Pulmonary artery endothelial cell (primary cell): Measurements from ENCODE around the gene CTSZ. TPM values are rescaled to one million over a fixed set of nuclear protein-coding genes. Genes with fewer than 3 reads are reported as not detected.
"Not testable (repeated sequence)": the region's sequence is repeated elsewhere in the genome, so short reads cannot be mapped to it uniquely, and the experiment has no call there.

Experiments
- DNase-seq: peaks from one replicate; pipeline ENCODE4 v3.0.0-alpha.2; 2011; ENCODE audit warnings: low read depth, low spot score
- total RNA-seq: library from RNA; depleted of rRNA; stranded (reverse); fragments of >200 nt; gene quantifications from 2 replicates; pipeline ENCODE4 v1.2.3, GENCODE V29; 2014

Gene CTSZ
- total RNA-seq, 1 donor from 2014 or later = 223 TPM

DNA sequence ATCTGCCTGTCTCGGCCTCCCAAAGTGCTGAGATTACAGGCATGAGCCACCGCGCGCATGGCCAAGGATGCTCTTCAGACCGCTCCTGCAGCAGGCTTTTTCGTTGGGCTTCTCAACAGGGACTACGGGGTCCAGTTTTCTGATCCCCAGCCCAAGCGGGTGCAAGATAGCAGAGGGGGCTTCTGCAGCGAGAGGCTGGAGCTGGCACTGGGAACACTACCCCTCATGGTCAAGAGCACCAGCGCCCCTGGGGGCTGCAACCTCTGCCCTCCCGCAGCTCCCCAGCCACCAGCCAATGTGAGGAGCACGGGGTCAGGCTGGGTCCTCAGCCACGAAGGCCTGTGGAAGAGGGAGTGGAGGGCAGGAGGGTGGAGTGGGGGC is 6.0 kb downstream of the CTSZ start:
- DNase-seq = no peak

DNA sequence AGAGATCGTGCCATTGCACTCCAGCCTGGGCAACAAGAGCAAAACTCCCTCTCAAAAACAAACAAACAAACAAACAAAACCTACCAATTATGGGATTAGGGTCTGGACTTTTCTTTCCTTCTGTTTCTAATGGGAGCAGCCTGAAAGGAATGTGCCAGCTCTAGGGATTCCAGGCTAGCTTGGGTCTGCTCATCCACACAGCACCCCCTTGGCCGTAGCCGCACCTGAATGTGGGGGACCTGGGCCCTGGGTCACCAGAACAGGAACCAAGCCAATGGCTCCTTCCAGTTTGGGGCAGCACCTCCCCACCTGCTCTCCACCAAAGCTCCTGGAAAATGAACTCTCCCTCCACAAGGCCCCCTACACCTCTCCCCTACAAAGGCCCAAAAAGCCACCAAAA is 6.7 kb downstream of the CTSZ start:
- DNase-seq = no peak

DNA sequence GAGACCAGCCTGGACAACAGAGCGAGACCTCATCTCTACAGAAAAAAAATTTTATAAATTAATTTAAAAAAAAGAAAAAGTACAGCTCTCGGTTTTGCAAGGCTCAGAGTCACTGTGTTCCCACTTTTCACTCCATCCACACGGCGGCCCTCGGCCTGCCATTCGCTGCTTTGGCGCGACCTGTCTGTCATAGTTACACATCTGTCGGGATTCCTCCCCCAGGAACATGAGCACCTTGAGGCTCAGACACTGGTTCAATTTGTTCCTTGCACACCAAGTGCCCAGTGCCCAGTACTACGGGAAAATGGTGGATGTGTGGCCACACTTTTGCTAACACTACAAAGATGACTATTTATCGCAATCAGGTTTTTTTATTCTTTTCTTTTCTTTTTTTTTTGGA is 8.4 kb downstream of the CTSZ start:
- DNase-seq = no peak

DNA sequence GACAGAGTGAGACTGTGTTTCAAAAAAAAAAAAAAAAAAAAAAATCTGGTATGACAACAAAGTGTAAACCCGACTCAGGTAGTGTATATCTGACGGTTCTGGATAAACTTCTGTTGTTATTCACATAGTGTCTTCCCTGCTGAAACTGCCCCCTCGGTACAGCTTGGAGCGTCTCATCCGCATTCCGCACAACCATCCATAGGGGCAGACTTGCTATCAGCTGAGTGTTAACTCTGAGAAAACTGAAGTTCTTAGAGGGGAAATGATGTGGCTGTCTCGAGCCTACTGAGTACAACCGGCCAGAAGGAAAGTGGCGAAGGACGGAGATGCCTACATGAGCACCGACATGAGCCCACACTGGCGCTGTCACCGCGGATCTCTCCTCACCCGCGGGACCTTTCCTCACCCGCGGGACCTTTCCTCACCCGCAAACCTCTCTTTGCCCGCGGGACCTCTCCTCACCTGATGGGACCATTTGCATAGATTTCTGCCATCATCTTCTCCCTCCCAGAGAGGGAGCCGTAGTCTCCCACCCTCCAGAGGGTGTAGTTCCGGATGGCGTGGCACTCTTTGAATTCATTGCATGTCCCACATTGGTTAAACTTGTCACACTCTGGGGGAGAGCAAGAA is 9.8 kb downstream of the CTSZ start:
- DNase-seq = no peak

DNA sequence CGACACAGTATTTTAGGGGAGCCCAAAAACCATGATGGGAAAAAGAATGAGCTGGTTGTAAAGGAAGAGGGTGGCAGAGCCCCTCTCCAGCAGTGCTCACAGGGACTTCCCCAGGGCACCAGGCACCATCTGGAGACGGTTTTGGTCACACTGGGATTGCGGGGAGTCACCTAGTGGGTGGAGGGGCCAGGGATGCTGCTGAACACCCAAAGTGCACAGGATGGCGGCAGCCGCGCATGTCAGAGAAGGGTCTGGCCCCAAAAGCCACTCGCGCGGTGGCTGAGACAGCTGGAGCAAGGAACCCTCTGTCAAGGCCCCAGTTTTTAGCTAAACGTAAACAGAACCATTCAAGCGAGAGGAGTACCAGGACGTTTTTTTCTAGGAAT is 10.8 kb downstream of the CTSZ start:
- no peak for DNase-seq

DNA sequence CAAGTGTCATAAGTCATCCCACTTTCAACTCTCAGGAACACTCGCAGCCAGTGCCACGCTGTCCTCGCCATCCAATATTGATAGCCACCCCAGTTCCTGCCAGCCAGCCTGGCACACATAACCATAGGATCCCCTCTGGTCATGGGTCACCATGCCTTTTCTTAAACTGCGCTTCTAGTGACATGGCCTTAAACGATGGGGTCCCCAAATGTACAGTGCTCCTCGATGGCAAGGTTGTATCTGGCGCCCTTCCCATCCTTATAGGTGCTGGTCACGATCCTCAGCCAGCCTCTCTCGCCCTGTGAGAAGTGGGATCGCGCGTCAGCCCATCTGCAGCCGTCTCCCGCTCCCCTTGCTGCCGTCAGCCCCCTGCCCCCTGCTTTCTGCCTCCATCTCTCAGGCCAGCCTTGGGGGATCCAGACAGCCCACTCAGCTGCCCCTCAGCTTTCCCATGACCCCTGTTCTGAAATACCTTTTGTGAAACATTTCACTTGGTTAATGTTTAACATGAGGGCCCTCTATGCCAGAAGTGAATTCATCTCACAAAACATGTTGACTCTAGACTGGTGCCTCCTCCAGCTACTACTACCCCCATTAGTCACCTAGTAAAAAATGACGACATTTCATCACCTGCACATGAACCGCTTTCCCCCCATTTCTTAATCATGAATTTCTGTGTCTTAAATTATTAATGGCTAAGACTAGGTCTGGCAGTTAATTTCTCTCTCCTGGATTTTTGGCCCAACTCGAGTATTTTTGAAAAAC is 11.4 kb downstream of the CTSZ start:
- no peak for DNase-seq

DNA sequence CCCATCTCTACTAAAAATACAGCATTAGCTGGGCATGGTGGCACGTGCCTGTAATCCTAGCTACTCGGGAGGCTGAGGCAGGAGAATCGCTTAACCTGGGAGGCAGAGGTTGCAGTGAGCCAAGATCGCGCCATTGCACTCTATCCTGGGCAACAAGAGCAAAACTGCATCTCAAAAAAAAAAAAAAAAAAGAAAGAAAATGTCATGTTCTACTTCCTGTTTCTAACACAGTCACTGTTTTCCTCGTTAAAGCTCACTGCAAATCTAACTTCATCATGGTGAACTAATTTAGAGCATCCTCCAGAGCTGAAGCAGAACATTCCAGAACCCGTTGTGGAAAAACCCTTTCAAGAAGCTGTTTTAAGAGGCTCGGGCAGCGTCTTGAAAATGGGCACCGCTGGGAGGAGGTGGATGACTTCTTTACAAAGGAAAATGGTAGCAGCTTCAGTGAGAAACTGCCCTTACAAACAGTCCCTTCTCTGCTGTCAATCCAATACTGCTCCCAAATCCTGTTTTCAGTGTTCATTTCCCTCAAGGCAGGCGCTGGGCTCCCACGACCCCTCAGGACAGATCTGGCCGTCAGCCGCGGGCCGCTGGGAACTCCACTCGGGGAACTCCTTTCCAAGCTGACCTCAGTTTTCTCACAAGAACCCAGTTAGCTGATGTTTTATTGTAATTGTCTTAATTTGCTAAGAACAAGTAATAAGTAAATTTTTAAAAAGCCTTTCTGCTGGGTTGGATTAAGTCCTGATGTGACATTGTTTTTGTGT is 12.5 kb downstream of the CTSZ start:
- no peak for DNase-seq

DNA sequence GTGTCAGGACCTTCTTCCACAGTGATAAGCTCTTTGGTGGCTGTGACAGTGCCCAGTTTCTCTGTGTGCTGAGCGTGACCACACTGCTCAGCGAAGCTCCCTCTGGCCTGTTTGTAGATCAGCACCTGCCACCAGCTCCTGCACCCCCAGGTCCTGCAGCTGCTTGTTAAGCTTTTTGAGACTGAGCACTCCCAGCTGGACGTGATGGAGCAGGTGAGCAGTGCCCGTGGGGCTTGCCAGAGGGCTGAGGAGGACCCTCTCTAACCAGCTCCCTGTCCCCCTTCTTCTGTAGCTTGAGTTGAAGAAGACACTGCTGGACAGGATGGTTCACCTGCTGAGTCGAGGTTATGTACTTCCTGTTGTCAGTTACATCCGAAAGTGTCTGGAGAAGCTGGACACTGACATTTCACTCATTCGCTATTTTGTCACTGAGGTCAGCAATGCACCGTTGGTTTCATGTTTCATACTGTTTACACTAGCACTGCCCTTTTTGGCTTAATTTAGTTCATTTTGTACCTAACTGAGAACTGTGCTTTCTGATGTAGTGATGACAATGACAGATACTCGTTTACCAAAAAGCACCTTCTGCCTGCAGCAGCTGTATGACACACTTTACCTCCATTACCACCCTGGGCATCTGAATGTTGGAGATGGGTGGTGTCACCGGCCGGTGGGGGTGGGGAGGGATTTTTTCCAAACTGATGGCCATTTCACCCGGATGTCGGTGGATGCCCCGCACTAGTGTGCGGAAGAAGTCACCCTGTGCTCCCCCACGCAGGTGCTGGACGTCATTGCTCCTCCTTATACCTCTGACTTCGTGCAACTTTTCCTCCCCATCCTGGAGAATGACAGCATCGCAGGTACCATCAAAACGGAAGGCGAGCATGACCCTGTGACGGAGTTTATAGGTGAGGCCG is 13.5 kb downstream of the CTSZ start:
- DNase-seq = no peak

DNA sequence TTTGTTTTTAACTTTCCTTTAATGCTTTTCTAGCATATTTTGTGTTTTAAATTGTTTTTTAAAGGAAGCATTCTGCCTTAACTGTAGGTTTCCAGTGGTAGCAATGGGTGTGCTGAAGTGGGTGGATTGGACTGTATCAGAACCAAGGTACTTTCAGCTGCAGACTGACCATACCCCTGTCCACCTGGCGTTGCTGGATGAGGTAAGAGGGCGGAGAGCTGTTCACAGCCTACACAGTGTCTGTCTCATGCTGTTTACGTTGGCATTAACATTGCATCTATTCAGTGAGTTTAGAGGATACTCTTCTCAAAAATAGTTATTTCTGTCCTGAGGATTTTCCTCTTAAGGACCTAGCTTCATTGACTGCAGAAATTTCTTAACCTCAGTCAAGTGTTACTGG is 14.1 kb downstream of the CTSZ start:
- DNase-seq = no peak

DNA sequence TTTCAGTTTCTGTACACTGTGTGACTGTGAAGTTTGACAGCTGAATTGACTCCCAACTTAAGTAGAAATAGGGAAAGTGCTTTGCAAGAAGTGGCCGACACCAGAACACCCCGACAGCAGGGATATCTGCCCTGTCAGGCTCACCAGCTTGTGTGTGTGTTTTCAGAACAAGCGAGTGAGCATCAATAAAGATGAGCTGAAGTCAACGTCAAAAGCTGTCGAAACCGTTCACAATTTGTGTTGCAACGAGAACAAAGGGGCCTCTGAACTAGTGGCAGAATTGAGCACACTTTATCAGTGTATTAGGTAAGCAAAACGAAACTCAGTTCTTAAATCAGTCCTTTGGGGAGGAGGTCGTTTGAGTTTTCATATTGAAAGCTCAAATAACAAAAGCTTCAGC is 15.3 kb downstream of the CTSZ start:
- no peak for DNase-seq

DNA sequence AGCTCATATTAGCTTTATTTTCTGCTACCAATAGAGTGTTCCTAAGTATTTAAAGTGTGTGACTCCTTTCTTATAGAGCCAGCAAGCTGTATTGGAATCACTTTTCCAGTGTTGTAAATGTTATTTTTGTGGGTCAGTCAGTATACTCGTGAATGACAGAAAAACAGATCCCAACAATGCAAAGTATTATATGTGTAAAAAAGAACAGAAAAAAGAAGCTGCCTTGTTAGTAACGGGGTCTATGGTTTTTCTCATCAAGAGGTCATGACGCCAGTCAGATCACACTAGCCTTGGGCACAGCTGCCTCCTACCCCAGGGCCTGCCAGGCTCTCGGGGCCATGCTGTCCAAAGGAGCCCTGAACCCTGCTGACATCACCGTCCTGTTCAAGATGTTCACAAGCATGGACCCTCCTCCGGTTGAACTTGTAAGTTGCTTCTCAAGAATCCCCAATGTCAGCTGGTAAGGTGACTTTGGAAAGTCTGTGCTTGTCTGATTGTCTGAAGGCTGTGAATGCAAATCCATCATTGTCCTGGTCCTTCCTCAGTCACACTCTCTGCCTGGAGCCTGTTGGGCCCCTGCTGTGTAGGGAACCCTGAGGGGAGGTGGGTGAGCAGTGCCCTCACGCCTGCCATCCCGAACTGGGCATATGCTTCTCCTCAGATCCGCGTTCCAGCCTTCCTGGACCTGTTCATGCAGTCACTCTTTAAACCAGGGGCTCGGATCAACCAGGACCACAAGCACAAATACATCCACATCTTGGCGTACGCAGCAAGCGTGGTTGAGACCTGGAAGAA is 16.2 kb downstream of the CTSZ start:
- no peak for DNase-seq

DNA sequence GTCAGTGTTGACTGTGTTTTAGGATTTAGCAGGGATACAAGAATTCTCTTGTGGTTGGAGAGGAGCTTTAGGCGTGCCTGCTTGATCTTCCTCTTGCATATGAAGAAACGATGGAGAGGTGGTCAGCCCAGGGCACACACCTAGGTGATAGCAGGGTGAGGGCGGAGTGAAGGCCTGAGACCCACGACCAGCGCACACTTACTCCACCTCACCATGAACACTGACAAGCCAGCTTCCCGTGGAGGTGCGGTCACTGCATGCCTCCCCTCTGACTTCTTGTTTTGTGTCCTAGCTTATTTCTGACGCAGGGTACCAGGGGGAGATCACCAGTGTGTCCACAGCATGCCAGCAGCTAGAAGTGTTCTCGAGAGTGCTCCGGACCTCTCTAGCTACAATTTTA is 17.9 kb downstream of the CTSZ start:
- no peak for DNase-seq

DNA sequence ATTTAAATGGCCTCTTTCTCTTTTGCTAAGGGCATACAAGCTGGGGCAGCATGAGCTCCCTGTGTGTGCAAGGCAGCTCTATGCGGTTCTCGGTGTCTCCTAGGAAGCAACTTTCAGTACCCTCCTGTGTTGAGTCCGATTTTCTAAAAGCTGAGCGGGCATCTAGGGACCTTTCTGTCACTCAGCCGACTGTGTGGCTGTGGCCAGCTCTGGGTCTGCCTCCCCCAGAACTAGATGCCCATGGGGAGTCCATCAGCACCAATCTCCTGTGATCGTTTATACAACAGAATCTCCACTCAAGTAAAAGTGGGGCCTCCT is 18.5 kb downstream of the CTSZ start:
- no peak for DNase-seq

DNA sequence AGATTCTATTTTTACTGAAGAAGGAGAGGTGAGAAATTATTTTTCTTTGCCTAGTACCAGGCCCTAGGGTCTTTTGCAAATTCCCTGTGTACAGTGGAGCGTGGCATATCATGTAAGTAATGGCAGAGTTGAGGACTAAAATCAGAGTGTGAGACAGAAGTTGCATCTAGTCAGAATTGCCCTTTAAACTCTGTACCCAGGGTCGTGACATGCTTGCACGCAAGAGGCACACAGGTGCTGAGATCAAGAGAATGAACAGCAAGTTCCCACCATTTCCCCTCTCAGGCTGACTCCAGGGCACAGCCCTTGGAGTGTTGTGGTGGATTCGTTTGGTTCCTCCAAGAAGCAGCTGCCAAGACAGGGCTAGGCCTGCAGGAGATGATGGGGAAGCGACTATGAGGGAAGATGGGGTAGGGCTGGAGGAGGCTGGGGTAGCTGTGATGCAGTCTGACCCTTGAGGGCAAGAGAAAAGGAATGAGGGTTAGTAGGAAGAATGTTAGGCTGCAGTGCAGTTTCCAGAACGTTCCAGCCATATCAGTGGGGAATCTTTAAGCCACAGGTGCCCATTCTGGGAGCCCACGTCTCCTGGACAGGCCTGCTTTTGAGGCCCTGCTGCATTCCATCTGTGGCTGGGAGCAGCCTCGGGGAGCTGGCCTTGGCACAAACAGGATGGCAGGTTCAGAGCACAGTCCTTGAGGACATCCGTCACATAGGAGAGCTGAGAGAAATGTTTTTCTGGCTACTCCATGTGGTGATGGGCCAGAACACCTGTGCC is 19.1 kb downstream of the CTSZ start:
- DNase-seq = no peak

DNA sequence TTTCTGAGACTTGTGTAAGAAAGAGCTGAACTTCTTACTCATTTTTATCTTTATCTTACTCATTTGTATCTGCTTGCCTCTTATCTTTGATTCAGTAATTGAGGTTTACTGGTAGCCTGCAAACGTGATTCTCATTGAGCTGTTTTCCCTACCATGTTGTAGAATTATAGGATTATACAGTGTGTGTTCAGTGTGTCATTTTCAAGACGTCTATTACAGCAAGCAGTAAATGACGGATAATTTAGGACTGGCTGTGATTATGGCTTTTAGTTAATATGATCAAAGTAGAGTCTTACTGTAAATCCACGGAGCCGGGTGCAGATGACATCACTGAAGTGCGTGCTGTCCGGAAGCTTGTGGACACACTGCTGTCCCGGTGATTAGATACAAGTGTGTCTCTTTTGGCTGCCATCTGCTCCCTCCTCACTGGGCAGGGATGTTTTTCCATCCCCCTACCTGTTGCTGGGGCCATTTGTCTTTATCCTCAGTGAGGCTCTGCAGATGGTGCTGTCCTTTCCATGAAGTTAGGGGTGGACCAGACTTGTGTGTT is 20.0 kb downstream of the CTSZ start:
- DNase-seq = no peak

DNA sequence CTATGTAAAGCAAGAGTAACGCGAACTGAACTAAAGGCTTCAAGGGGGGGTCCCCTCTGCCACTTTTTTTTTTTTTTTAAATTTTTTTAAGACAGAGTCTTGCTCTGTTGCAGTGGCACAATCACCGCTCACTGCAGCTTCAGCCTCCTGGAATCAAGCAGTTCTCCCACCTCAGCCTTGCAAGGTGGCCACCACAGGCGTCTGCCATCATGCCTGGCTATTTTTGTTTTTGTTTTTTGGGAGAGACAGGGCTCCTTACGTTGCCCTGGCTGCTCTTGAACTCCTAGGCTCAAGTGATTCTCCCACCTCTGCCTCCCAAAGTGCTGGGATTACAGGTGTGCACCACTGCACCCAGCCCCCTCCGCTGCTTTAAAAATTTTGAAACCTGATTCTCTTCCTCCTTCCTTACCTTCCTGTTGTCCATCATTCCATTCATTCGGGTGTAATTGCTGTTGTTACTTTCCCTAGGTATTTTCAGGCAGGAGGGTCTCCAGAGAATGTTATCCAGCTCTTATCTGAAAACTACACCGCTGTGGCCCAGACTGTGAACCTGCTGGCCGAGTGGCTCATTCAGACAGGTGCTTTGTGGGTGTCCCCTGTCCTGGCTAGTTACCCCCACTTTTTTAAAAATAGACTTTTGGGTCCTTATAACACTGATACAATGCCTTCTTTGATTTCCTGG is 20.6 kb downstream of the CTSZ start:
- no peak for DNase-seq

DNA sequence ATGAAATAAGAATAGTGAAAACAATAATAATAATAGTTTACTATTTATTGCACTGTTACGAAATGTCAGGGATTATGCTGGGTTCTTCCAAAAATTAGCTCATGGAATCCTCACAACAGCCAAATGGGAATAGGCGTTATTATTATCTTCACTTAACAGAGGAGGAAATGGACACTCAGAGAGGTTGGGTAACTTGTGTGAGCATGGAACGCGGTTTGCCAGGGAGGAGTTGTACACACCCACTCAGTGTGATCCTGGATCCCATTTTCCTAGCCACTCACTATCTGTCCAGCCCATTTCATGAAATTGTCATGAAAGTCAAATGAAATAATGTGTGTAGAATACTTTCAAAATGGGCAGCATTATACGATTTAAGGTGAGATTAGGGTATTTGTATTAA is 21.4 kb downstream of the CTSZ start:
- no peak for DNase-seq

DNA sequence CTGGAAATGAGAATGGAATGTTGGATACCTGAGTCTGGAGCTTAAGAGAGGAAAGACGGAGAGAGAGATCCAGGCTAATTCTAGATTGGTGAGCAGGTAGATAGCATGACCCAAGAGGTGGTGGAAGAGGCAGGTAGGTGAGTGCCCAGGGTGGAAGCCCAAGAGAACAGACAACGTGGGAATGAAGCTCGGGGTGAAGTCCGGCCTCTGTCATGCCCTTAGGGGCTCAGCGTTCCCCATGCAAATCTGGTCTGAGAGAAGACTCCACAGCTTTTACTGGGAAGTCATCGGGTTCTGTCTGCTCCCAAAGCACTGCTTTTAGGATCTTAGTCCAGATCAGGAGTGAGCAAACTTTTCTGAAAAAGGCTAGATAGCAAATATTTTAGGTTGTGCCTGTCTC is 22.4 kb downstream of the CTSZ start:
- DNase-seq = no peak

DNA sequence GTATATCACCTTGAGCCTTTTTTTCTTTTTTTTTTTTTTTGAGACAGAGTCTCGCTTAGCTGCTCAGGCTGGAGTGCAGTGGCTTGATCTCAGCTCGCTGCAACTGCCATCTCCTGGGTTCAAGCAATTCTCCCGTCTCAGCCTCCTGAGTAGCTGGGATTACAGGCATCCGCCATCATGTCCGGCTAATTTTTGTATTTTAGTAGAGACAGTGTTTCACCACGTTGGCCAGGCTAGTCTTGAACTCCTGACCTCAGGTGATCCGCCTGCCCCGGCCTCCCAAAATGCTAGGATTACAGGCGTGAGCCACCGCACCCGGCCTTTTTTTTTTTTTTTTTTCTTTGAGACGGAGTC is 24.0 kb downstream of the CTSZ start:
- DNase-seq = not testable (repeated sequence)
